Neural crest cell (in vitro differentiated cells): Measurements from ENCODE around the gene KRT77. TPM values are rescaled to one million over a fixed set of nuclear protein-coding genes. Genes with fewer than 3 reads are reported as not detected.

Experiments
- DNase-seq: peaks from one replicate; pipeline ENCODE4 v3.0.0; 2021; ENCODE audit warnings: low read depth, mixed read lengths, low spot score
- H3K27ac Mint-ChIP-seq: one replicate; pipeline ENCODE4 v1.8.0; 2021; ENCODE audit warnings: mild to moderate bottlenecking, mixed read lengths; ENCODE audit not compliant: unreplicated experiment
- H3K27me3 Mint-ChIP-seq: 2 replicates; pipeline ENCODE4 v1.8.0; 2021; ENCODE audit warnings: low read depth, mild to moderate bottlenecking, mixed read lengths
- H3K36me3 Mint-ChIP-seq: 2 replicates; pipeline ENCODE4 v1.8.0; 2021; ENCODE audit warnings: low read depth, mild to moderate bottlenecking, mixed read lengths
- H3K4me1 Mint-ChIP-seq: 2 replicates; pipeline ENCODE4 v1.8.0; 2021; ENCODE audit warnings: mixed read lengths
- H3K4me3 Mint-ChIP-seq: one replicate; pipeline ENCODE4 v1.8.0; 2021; ENCODE audit warnings: mild to moderate bottlenecking, mixed read lengths
- H3K9me3 Mint-ChIP-seq: 2 replicates; pipeline ENCODE4 v1.8.0; 2021; ENCODE audit warnings: mixed read lengths
- total RNA-seq: library from RNA; stranded (reverse); gene quantifications from 2 replicates; pipeline ENCODE4 v1.2.1, GENCODE V29; 2021
- TF ChIP-seq, protein P1 (sequence below): fragments of 200-600 bp; sonication (generic); conservative IDR thresholded peaks from 2 replicates; pipeline ENCODE4 v1.5.0; 2021; ENCODE audit warnings: antibody characterized with exemption, mild to moderate bottlenecking

Gene KRT77
- total RNA-seq, 1 donor from 2014 or later, result not detected

DNA sequence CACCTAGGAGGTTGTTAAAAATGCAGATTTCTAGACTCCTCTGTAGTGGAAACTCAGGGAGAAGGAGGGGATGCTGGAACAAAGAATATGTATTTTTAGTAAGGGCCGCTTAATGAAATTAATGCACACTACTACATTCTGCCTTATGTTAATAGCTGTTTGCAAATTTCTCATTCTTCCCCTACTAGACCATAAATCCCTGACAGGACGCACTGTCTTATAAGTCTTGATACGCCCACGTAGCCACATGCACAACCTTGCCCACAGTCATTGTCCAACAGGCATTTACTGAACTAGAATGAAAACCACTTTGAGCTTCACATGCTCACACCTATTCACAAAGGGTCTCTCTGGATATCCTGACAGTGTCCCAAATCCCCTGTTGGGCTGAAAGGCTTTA is 61.9 kb downstream of the KRT77 start:
- Mint-ChIP-seq H3K9me3 (no peaks in the 10 kb centered on the region), H3K27ac (no peak overlapping the region), H3K36me3 (no peaks in the 10 kb centered on the region), H3K4me3 (no peak overlapping the region), H3K27me3 (peaks cover 59% of the 10 kb centered on the region), H3K4me1 (no peaks in the 10 kb centered on the region)
- DNase-seq, result no peak
- TF ChIP-seq, protein P1, sequence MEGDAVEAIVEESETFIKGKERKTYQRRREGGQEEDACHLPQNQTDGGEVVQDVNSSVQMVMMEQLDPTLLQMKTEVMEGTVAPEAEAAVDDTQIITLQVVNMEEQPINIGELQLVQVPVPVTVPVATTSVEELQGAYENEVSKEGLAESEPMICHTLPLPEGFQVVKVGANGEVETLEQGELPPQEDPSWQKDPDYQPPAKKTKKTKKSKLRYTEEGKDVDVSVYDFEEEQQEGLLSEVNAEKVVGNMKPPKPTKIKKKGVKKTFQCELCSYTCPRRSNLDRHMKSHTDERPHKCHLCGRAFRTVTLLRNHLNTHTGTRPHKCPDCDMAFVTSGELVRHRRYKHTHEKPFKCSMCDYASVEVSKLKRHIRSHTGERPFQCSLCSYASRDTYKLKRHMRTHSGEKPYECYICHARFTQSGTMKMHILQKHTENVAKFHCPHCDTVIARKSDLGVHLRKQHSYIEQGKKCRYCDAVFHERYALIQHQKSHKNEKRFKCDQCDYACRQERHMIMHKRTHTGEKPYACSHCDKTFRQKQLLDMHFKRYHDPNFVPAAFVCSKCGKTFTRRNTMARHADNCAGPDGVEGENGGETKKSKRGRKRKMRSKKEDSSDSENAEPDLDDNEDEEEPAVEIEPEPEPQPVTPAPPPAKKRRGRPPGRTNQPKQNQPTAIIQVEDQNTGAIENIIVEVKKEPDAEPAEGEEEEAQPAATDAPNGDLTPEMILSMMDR, result no peak

Other genes with a start within 250 kb of the KRT77 start
- gene KRT6C, start 229.7 kb downstream of the KRT77 start, total RNA-seq, result not detected in 2 replicates
- gene KRT6A, start 210.3 kb downstream of the KRT77 start, total RNA-seq, result not detected in 2 replicates
- gene KRT5, start 183.1 kb downstream of the KRT77 start, total RNA-seq, result not detected in 2 replicates
- gene KRT71, start 150.4 kb downstream of the KRT77 start, total RNA-seq, result not detected in 2 replicates
- not detected in 2 replicates for gene KRT74, start 129.7 kb downstream of the KRT77 start, total RNA-seq
- not detected in 2 replicates for gene KRT72, start 102.1 kb downstream of the KRT77 start, total RNA-seq
- gene KRT73, start 85.0 kb downstream of the KRT77 start, total RNA-seq, result not detected in 2 replicates
- gene KRT2, start 51.3 kb downstream of the KRT77 start, total RNA-seq, result not detected in 2 replicates
- not detected in 2 replicates for gene KRT1, start 23.1 kb downstream of the KRT77 start, total RNA-seq
- not detected in 2 replicates for gene KRT76, start 73.8 kb upstream of the KRT77 start, total RNA-seq
- not detected in 2 replicates for gene KRT3, start 92.6 kb upstream of the KRT77 start, total RNA-seq
- not detected in 2 replicates for gene KRT4, start 110.6 kb upstream of the KRT77 start, total RNA-seq
- not detected in 2 replicates for gene KRT79, start 130.8 kb upstream of the KRT77 start, total RNA-seq
- gene KRT78, start 145.5 kb upstream of the KRT77 start, total RNA-seq, result not detected in 2 replicates
- gene KRT8, start 201.6 kb upstream of the KRT77 start, total RNA-seq, result 8.3 and 10.3 TPM in 2 replicates
- 6.4 and 6.9 TPM in 2 replicates for gene KRT18, start 245.6 kb upstream of the KRT77 start, total RNA-seq